ENCODE data around the gene PPP2R2B.

PPP2R2B gene

DNA sequence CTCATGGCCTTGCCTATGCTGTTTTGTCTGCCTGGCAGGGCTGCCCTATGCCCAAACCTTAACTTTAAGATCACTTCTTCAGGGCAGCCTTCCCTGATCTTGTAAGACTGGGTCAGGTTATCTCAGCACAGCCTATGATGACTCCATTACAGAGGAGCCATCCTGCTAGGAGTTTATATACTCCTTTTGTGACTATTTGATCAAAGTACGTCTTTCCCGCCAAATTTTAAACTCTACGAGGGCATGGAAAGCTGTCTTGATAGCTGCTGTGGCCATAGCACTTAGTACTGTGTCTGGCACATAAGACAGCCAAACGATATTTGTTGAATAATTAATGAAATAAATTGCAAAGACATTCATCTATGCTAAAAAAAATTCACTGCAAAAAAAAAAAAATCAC is 60.6 kb downstream of the PPP2R2B start:
- Histone ChIP-seq H3K4me3 (no peak overlapping the region), H3K27ac (no peak overlapping the region)
- TF ChIP-seq, protein P1, sequence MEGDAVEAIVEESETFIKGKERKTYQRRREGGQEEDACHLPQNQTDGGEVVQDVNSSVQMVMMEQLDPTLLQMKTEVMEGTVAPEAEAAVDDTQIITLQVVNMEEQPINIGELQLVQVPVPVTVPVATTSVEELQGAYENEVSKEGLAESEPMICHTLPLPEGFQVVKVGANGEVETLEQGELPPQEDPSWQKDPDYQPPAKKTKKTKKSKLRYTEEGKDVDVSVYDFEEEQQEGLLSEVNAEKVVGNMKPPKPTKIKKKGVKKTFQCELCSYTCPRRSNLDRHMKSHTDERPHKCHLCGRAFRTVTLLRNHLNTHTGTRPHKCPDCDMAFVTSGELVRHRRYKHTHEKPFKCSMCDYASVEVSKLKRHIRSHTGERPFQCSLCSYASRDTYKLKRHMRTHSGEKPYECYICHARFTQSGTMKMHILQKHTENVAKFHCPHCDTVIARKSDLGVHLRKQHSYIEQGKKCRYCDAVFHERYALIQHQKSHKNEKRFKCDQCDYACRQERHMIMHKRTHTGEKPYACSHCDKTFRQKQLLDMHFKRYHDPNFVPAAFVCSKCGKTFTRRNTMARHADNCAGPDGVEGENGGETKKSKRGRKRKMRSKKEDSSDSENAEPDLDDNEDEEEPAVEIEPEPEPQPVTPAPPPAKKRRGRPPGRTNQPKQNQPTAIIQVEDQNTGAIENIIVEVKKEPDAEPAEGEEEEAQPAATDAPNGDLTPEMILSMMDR (IDR thresholded peaks at IDR 0.05) = no peak
- DNase-seq (ENCODE audit: low spot score) = no peak

DNA sequence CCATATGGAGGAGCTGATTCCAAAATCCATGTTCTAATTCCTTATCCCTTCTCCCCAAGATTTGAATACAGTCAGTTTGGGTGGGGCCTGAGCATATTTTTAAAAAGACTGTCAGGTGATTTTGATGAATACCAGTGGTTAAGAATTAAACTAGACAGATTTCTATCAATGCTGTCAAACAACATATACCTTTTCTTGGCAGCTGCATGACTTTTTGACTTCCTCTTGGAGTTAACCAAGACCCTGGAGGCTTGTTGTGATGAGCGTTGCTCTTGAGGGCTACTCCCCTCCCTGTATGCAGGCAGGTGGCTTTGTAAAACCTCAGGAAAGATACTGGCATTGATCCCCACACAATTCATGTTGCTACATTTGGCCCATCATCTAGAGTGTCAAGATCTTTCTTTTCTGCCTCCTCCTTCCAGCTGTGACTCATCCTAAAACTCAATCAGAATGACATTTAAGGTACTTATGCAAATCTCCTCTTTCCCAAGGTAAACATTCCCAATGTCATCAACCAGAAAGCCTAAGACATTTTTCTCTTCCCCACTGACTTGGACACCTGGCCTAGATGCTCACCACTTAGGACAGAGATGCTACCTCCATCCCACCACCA is 61.7 kb downstream of the PPP2R2B start:
- DNase-seq (ENCODE audit: low spot score) = no peak
- TF ChIP-seq, protein P1 (IDR thresholded peaks at IDR 0.05) = no peak
- Histone ChIP-seq H3K4me3 (no peak overlapping the region), H3K27ac (no peak overlapping the region)

DNA sequence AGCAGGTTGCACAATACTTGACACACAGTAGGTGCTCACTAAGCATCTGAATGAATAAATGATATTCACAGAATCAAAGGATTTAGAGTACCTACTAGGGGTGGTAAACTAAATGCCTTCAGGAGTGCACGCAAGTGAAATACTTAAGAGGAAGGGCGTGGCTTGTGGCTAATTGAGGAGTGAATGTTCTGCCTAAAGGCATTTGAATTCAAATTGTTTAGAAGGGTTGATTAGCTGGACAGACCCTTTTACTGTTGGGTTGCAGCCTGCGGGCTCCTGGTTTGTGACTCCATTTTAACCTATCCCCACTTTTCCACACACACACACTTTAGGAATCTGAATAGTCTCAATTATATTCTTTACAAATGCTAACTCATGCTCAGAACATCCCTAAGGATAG is 63.1 kb downstream of the PPP2R2B start:
- Histone ChIP-seq H3K27ac (no peak overlapping the region), H3K4me3 (no peak overlapping the region)
- TF ChIP-seq, protein P1 (IDR thresholded peaks at IDR 0.05) = no peak
- no peak for DNase-seq (ENCODE audit: low spot score)

DNA sequence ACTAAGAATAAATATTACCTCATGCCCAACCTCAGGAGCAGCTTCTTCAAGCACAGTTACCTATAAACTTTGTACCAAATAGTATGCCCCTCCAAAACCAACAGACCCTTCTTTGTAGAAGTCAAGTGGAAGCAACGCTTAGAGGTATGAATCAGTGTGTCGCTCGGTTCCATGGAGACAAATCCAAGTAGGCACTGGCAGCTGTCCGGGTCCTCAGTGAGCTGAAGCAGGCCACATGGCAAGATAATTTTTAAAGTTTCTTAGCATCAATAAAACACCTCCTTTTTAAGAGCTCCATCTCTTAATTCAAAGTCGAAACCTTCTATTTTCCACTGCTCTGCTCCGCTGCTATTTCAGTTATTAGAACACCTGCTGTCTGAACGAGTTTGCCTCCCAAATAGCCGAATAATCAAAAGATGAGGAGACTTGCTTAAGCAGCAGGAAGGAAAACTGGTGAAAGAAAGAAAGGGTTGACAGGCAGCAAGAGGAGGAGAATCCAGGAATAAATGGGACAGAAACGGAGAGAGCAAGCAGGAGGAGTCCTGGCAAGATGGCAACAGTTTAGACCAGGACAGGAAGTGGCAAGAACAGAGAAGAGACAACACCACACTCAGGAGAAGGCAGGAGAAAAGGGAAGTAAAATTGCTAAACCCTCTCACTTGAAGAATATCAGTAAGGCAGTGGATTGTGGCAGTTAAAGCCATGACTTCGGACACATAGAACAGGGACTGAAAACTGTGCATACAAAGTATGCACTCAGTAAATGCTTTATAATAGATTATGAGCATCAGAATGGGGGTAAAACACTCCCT is 65.0 kb downstream of the PPP2R2B start:
- Histone ChIP-seq H3K4me3 (no peak overlapping the region), H3K27ac (no peak overlapping the region)
- DNase-seq (ENCODE audit: low spot score) = no peak
- TF ChIP-seq, protein P1 (IDR thresholded peaks at IDR 0.05) = no peak

DNA sequence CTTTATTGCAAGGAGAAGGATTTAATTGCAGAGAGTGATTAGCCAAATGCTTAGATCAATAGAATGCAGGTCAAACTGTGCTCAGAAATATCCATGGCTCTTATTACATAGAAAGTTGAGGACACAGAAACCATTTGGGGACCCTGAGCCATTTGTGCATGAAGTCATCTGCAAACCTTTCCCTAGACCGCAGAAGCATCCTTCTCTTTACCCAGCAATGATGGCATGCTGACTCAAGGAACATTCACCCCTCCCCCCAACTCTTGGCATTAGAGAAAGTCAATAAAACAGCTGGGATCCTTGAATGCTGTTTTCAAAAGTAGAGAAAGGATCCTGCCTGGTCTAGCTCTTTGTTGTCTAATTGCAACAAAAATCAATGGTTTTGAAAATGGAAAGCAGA is 73.5 kb downstream of the PPP2R2B start:
- H3K4me3 ChIP-seq = no peak overlapping the region
- no peak overlapping the region for H3K27ac ChIP-seq
- no peak for DNase-seq (ENCODE audit: low spot score)
- TF ChIP-seq, protein P1 (IDR thresholded peaks at IDR 0.05) = no peak

DNA sequence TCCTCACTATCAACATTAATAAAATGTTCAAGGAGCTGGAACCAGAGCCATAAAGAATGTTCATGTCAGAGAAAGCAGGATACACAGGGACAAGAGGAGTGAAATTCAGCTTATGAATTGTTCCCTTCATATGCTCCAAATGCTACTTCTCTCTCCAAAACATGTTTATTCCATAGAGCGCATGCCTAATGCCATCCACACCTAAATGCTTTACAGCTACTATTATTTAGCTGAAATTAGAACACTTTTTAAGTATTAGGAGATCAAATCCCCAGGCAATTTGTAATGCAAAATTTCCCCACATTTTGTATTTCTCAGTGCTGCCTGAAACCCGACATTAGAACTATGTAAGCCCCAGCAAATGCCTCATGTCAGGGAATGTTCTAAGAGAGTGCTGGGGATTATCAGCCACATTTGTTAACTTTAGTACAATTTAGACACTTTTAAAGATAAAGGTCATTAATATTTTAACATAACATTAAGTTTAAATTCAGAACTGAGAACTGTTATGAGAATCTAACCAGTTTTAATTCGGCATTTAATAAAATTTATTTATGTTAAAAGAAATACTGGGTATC is 75.5 kb downstream of the PPP2R2B start:
- Histone ChIP-seq H3K4me3 (no peak overlapping the region), H3K27ac (no peak overlapping the region)
- TF ChIP-seq, protein P1 (IDR thresholded peaks at IDR 0.05) = no peak
- no peak for DNase-seq (ENCODE audit: low spot score)
